ENCODE data around the gene MIB2. TPM values are rescaled to one million over a fixed set of nuclear protein-coding genes. Genes with fewer than 3 reads are reported as not detected.
"Not testable (repeated sequence)": the region's sequence is repeated elsewhere in the genome, so short reads cannot be mapped to it uniquely, and the experiment has no call there.

The MIB2 gene
- total RNA-seq, 4 donors from 2014 or later, result 33.6 to 99.9 (median 74.6) TPM

- WGBS, result 62% methylated on average over 10 of the region's 10 CpGs
- no peak overlapping the region for H3K4me3 ChIP-seq
- H3K4me1 ChIP-seq, result peaks cover 14 to 26% (median 16%) of the 10 kb centered on the region in 4 donors
- no peaks in the 10 kb centered on the region for H3K9me3 ChIP-seq
- H3K27me3 ChIP-seq, result peaks cover 0 to 45% (median 10%) of the 10 kb centered on the region in 4 donors
- intact Hi-C loops (cut with DNase I), result no loop called here
- no peaks in the 10 kb centered on the region for H3K36me3 ChIP-seq
- no peak for TF ChIP-seq EP300 (IDR thresholded peaks at IDR 0.05)
- DNase-seq (ENCODE audit: extremely low spot score), result no peak
- no peak overlapping the region for H3K27ac ChIP-seq (replicated peaks in 1 of 4)
Measured at GRCh38 chr1:1594602-1595260, 20.6 kb upstream of the MIB2 start.

GRCh38 chr1:1595341-1595740, 20.0 kb upstream of the MIB2 start:
- DNase-seq (ENCODE audit: extremely low spot score); intact Hi-C loops (cut with DNase I); H3K27ac ChIP-seq (replicated peaks in 1 of 4); H3K4me3 ChIP-seq; H3K9me3 ChIP-seq; H3K36me3 ChIP-seq: not testable (repeated sequence)
- H3K27me3 ChIP-seq, result peaks cover 0 to 43% (median 12%) of the 10 kb centered on the region in 4 donors
- 79% methylated on average over 2 of the region's 2 CpGs for WGBS
- H3K4me1 ChIP-seq, result peaks cover 17 to 30% (median 19%) of the 10 kb centered on the region in 4 donors

GRCh38 chr1:1596493-1597274, 18.6 kb upstream of the MIB2 start:
- no peak for DNase-seq (ENCODE audit: extremely low spot score)
- Histone ChIP-seq H3K9me3 (no peaks in the 10 kb centered on the region), H3K27me3 (peaks cover 0 to 55% (median 25%) of the 10 kb centered on the region in 4 donors), H3K27ac (replicated peaks in 1 of 4) (no peak overlapping the region), H3K36me3 (no peaks in the 10 kb centered on the region), H3K4me1 (peaks cover 19 to 38% (median 25%) of the 10 kb centered on the region in 4 donors), H3K4me3 (no peak overlapping the region)
- intact Hi-C loops (cut with DNase I), result no loop called here
- 24% methylated on average over 7 of the region's 12 CpGs for WGBS
- no peak for TF ChIP-seq POLR2A (IDR thresholded peaks at IDR 0.05; ENCODE audit: low read depth)
- TF ChIP-seq POLR2AphosphoS5 (IDR thresholded peaks at IDR 0.05), result no peak
- TF ChIP-seq CTCF (IDR thresholded peaks at IDR 0.05), result no peak
- TF ChIP-seq EP300 (IDR thresholded peaks at IDR 0.05), result no peak

GRCh38 chr1:1597275-1597930, 17.9 kb upstream of the MIB2 start:
- Histone ChIP-seq H3K4me1 (peaks cover 19 to 38% (median 25%) of the 10 kb centered on the region in 4 donors), H3K4me3 (no peak overlapping the region), H3K36me3 (no peaks in the 10 kb centered on the region), H3K27ac (replicated peaks in 1 of 4) (no peak overlapping the region), H3K9me3 (no peaks in the 10 kb centered on the region), H3K27me3 (peaks cover 0 to 62% (median 25%) of the 10 kb centered on the region in 4 donors)
- intact Hi-C loops (cut with DNase I), result no loop called here
- TF ChIP-seq POLR2A (IDR thresholded peaks at IDR 0.05; ENCODE audit: low read depth) (no peak), POLR2AphosphoS5 (IDR thresholded peaks at IDR 0.05) (no peak), CTCF (IDR thresholded peaks at IDR 0.05) (no peak), EP300 (IDR thresholded peaks at IDR 0.05) (no peak)
- 40% methylated on average over 4 of the region's 16 CpGs for WGBS
- no peak for DNase-seq (ENCODE audit: extremely low spot score)

- Histone ChIP-seq H3K4me1 (peaks cover 19 to 38% (median 25%) of the 10 kb centered on the region in 4 donors), H3K27me3 (peaks cover 0 to 68% (median 25%) of the 10 kb centered on the region in 4 donors), H3K9me3 (no peaks in the 10 kb centered on the region), H3K27ac (replicated peaks in 1 of 4) (no peak overlapping the region), H3K4me3 (no peak overlapping the region), H3K36me3 (no peaks in the 10 kb centered on the region)
- TF ChIP-seq CTCF (IDR thresholded peaks at IDR 0.05), result no peak
- WGBS, result 90% methylated on average over 25 of the region's 28 CpGs
- intact Hi-C loops (cut with DNase I), result no loop called here
- DNase-seq (ENCODE audit: extremely low spot score), result no peak
Measured at GRCh38 chr1:1598051-1598719, 17.1 kb upstream of the MIB2 start.
